ENCODE results near the gene SMLR1. TPM values are rescaled to one million over a fixed set of nuclear protein-coding genes. Genes with fewer than 3 reads are reported as not detected.

SMLR1 gene
- total and polyA plus RNA-seq, 4 donors: 3.4 TPM; not detected in 3

- DNase-seq (no peak), ATAC-seq (ENCODE audit: low FRiP score) (no peak)
- peaks cover 0 to 4% of the 10 kb centered on the region in 2 donors for H3K36me3 ChIP-seq (ENCODE audit: control insufficient read depth in 1 of 2, insufficient read depth in 2 of 2, low read length in 1 of 2)
- WGBS, 2 donors: 95 to 96% methylated on average over 5 of the region's 5 CpGs
- H3K9me3 ChIP-seq (ENCODE audit: control insufficient read depth, low read length): no peaks in the 10 kb centered on the region
- H3K4me3 ChIP-seq (ENCODE audit: low read length in 2 of 2): no peak overlapping the region
- intact Hi-C loops (cut with DNase I): no loop called here
- H3K27me3 ChIP-seq (ENCODE audit: control insufficient read depth in 1 of 2, insufficient read depth in 2 of 2, low read length in 1 of 2): no peaks in the 10 kb centered on the region
- no peak overlapping the region for H3K27ac ChIP-seq (ENCODE audit: low read depth in 1 of 2, low read length in 2 of 2)
- H3K4me1 ChIP-seq (ENCODE audit: control insufficient read depth in 1 of 2, insufficient read depth in 2 of 2, low read length in 2 of 2): no peaks in the 10 kb centered on the region
Observed at GRCh38 chr6:130834482-130835251, 7.5 kb downstream of the SMLR1 start.

GRCh38 chr6:130836055-130836640, 8.9 kb downstream of the SMLR1 start:
- H3K4me1 ChIP-seq (ENCODE audit: control insufficient read depth in 1 of 2, insufficient read depth in 2 of 2, low read length in 2 of 2): no peaks in the 10 kb centered on the region
- ATAC-seq (ENCODE audit: low FRiP score) (no peak), DNase-seq (no peak)
- H3K27ac ChIP-seq (ENCODE audit: low read depth in 1 of 2, low read length in 2 of 2): peak overlapping the region in 1 of 2 donors; percentile 33
- intact Hi-C loops (cut with DNase I): no loop called here
- H3K4me3 ChIP-seq (ENCODE audit: low read length in 2 of 2): no peak overlapping the region
- WGBS, 2 donors: 81 to 86% methylated on average over 3 of the region's 3 CpGs
- peaks cover under 1 to 4% of the 10 kb centered on the region in 2 donors for H3K36me3 ChIP-seq (ENCODE audit: control insufficient read depth in 1 of 2, insufficient read depth in 2 of 2, low read length in 1 of 2)
- no peaks in the 10 kb centered on the region for H3K9me3 ChIP-seq (ENCODE audit: control insufficient read depth, low read length)
- H3K27me3 ChIP-seq (ENCODE audit: control insufficient read depth in 1 of 2, insufficient read depth in 2 of 2, low read length in 1 of 2): no peaks in the 10 kb centered on the region

GRCh38 chr6:130837067-130837466, 9.9 kb downstream of the SMLR1 start:
- no peaks in the 10 kb centered on the region for H3K9me3 ChIP-seq (ENCODE audit: control insufficient read depth, low read length)
- DNase-seq: no peak
- H3K36me3 ChIP-seq (ENCODE audit: control insufficient read depth in 1 of 2, insufficient read depth in 2 of 2, low read length in 1 of 2): peaks cover 2 to 4% of the 10 kb centered on the region in 2 donors
- ATAC-seq (ENCODE audit: low FRiP score): no peak
- intact Hi-C loops (cut with DNase I): no loop called here
- no peaks in the 10 kb centered on the region for H3K4me1 ChIP-seq (ENCODE audit: control insufficient read depth in 1 of 2, insufficient read depth in 2 of 2, low read length in 2 of 2)
- no peak overlapping the region for H3K27ac ChIP-seq (ENCODE audit: low read depth in 1 of 2, low read length in 2 of 2)
- no peaks in the 10 kb centered on the region for H3K27me3 ChIP-seq (ENCODE audit: control insufficient read depth in 1 of 2, insufficient read depth in 2 of 2, low read length in 1 of 2)
- no peak overlapping the region for H3K4me3 ChIP-seq (ENCODE audit: low read length in 2 of 2)

- ATAC-seq (ENCODE audit: low FRiP score): no peak
- H3K9me3 ChIP-seq (ENCODE audit: control insufficient read depth, low read length): no peaks in the 10 kb centered on the region
- no peaks in the 10 kb centered on the region for H3K27me3 ChIP-seq (ENCODE audit: control insufficient read depth in 1 of 2, insufficient read depth in 2 of 2, low read length in 1 of 2)
- no peak overlapping the region for H3K4me3 ChIP-seq (ENCODE audit: low read length in 2 of 2)
- DNase-seq: no peak
- H3K4me1 ChIP-seq (ENCODE audit: control insufficient read depth in 1 of 2, insufficient read depth in 2 of 2, low read length in 2 of 2): no peaks in the 10 kb centered on the region
- H3K36me3 ChIP-seq (ENCODE audit: control insufficient read depth in 1 of 2, insufficient read depth in 2 of 2, low read length in 1 of 2): peaks cover 2 to 4% of the 10 kb centered on the region in 2 donors
- intact Hi-C loops (cut with DNase I): no loop called here
- WGBS, 2 donors: 90% methylated on average over 6 of the region's 6 CpGs
- H3K27ac ChIP-seq (ENCODE audit: low read depth in 1 of 2, low read length in 2 of 2): no peak overlapping the region
Observed at GRCh38 chr6:130838250-130838860, 11.1 kb downstream of the SMLR1 start.

- DNase-seq: no peak
- Histone ChIP-seq H3K4me3 (ENCODE audit: low read length in 2 of 2) (no peak overlapping the region), H3K27me3 (ENCODE audit: control insufficient read depth in 1 of 2, insufficient read depth in 2 of 2, low read length in 1 of 2) (no peaks in the 10 kb centered on the region), H3K36me3 (ENCODE audit: control insufficient read depth in 1 of 2, insufficient read depth in 2 of 2, low read length in 1 of 2) (peaks cover 2 to 4% of the 10 kb centered on the region in 2 donors), H3K27ac (ENCODE audit: low read depth in 1 of 2, low read length in 2 of 2) (no peak overlapping the region), H3K4me1 (ENCODE audit: control insufficient read depth in 1 of 2, insufficient read depth in 2 of 2, low read length in 2 of 2) (no peaks in the 10 kb centered on the region), H3K9me3 (ENCODE audit: control insufficient read depth, low read length) (no peaks in the 10 kb centered on the region)
- 11 to 21% methylated on average over 5 of the region's 5 CpGs for WGBS, 2 donors
- intact Hi-C loops (cut with DNase I): no loop called here
- no peak for ATAC-seq (ENCODE audit: low FRiP score)
Observed at GRCh38 chr6:130838951-130839350, 11.7 kb downstream of the SMLR1 start.

GRCh38 chr6:130839379-130839778, 12.2 kb downstream of the SMLR1 start:
- DNase-seq: no peak
- Histone ChIP-seq H3K4me1 (ENCODE audit: control insufficient read depth in 1 of 2, insufficient read depth in 2 of 2, low read length in 2 of 2) (no peaks in the 10 kb centered on the region), H3K36me3 (ENCODE audit: control insufficient read depth in 1 of 2, insufficient read depth in 2 of 2, low read length in 1 of 2) (peaks cover 2 to 4% of the 10 kb centered on the region in 2 donors), H3K4me3 (ENCODE audit: low read length in 2 of 2) (no peak overlapping the region), H3K9me3 (ENCODE audit: control insufficient read depth, low read length) (no peaks in the 10 kb centered on the region), H3K27ac (ENCODE audit: low read depth in 1 of 2, low read length in 2 of 2) (no peak overlapping the region), H3K27me3 (ENCODE audit: control insufficient read depth in 1 of 2, insufficient read depth in 2 of 2, low read length in 1 of 2) (no peaks in the 10 kb centered on the region)
- 79 to 86% methylated on average over 2 of the region's 2 CpGs for WGBS, 2 donors
- intact Hi-C loops (cut with DNase I): no loop called here
- ATAC-seq (ENCODE audit: low FRiP score): no peak

GRCh38 chr6:130840050-130840449, 12.8 kb downstream of the SMLR1 start:
- no peaks in the 10 kb centered on the region for H3K9me3 ChIP-seq (ENCODE audit: control insufficient read depth, low read length)
- intact Hi-C loops (cut with DNase I): loop anchor here in 1 of 2 donors (10.0 kb wide), 1 partner anchor 515 kb away; no protein-coding TSS in a partner anchor
- 94 to 96% methylated on average over 2 of the region's 2 CpGs for WGBS, 2 donors
- no peaks in the 10 kb centered on the region for H3K27me3 ChIP-seq (ENCODE audit: control insufficient read depth in 1 of 2, insufficient read depth in 2 of 2, low read length in 1 of 2)
- H3K4me1 ChIP-seq (ENCODE audit: control insufficient read depth in 1 of 2, insufficient read depth in 2 of 2, low read length in 2 of 2): no peaks in the 10 kb centered on the region
- ATAC-seq (ENCODE audit: low FRiP score) (no peak), DNase-seq (no peak)
- H3K36me3 ChIP-seq (ENCODE audit: control insufficient read depth in 1 of 2, insufficient read depth in 2 of 2, low read length in 1 of 2): peaks cover 2 to 4% of the 10 kb centered on the region in 2 donors
- no peak overlapping the region for H3K27ac ChIP-seq (ENCODE audit: low read depth in 1 of 2, low read length in 2 of 2)
- no peak overlapping the region for H3K4me3 ChIP-seq (ENCODE audit: low read length in 2 of 2)

GRCh38 chr6:130841128-130841728, 14.0 kb downstream of the SMLR1 start:
- Histone ChIP-seq H3K27ac (ENCODE audit: low read depth in 1 of 2, low read length in 2 of 2) (no peak overlapping the region), H3K36me3 (ENCODE audit: control insufficient read depth in 1 of 2, insufficient read depth in 2 of 2, low read length in 1 of 2) (peaks cover 0 to 2% of the 10 kb centered on the region in 2 donors), H3K4me1 (ENCODE audit: control insufficient read depth in 1 of 2, insufficient read depth in 2 of 2, low read length in 2 of 2) (no peaks in the 10 kb centered on the region), H3K27me3 (ENCODE audit: control insufficient read depth in 1 of 2, insufficient read depth in 2 of 2, low read length in 1 of 2) (no peaks in the 10 kb centered on the region), H3K4me3 (ENCODE audit: low read length in 2 of 2) (no peak overlapping the region), H3K9me3 (ENCODE audit: control insufficient read depth, low read length) (no peaks in the 10 kb centered on the region)
- DNase-seq: no peak
- intact Hi-C loops (cut with DNase I): loop anchor here in 1 of 2 donors (10.0 kb wide), 1 partner anchor 516 kb away; no protein-coding TSS in a partner anchor
- no peak for ATAC-seq (ENCODE audit: low FRiP score)
- WGBS, 2 donors: 24 to 27% methylated on average over 4 of the region's 4 CpGs
